Measurements from ENCODE around the gene AGBL1. TPM values are rescaled to one million over a fixed set of nuclear protein-coding genes. Genes with fewer than 3 reads are reported as not detected.

AGBL1 gene
- total RNA-seq, 1 experiment from 2014 or later: not detected

DNA sequence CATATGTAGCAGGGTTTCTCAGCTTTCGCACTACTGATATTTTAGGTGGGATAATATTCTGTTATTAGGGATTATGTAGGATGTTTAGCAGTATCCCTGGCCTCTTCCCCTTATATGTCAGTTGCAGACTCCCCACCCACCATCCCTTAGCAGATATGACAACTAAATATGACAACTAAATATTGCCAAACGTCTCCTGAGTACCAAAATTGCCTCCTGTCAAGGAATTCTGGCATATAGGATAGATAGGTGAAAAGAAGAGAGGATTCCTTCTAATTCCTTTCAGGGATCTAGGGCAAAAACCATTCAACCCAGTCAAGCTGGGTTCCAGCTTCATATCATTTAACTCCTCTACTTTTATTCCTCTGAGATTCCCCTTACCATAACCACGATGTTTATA is 759.8 kb downstream of the AGBL1 start:
- no TSS peak for BruUV-seq (replicated peaks)
- Histone ChIP-seq H3K27ac (ENCODE audit: low read depth, low read length, poor library complexity, severe bottlenecking) (no peak overlapping the region), H3K4me3 (ENCODE audit: low read depth, low read length, poor library complexity, severe bottlenecking) (no peak overlapping the region), H3K36me3 (ENCODE audit: insufficient read depth, low read length, poor library complexity, severe bottlenecking) (no peaks in the 10 kb centered on the region), H3K27me3 (replicated peaks; ENCODE audit: insufficient read depth, low read depth, low read length, poor library complexity) (no peaks in the 10 kb centered on the region), H3K9me3 (ENCODE audit: low read depth, low read length, poor library complexity, severe bottlenecking) (peaks cover 8% of the 10 kb centered on the region), H3K4me1 (ENCODE audit: insufficient read depth, low read length, poor library complexity, severe bottlenecking) (no peaks in the 10 kb centered on the region)
- no peak for TF ChIP-seq EZH2 (IDR thresholded peaks at IDR 0.05; ENCODE audit: borderline replicate concordance, low read depth, low read length, poor library complexity, severe bottlenecking)
- TF ChIP-seq, protein P1, sequence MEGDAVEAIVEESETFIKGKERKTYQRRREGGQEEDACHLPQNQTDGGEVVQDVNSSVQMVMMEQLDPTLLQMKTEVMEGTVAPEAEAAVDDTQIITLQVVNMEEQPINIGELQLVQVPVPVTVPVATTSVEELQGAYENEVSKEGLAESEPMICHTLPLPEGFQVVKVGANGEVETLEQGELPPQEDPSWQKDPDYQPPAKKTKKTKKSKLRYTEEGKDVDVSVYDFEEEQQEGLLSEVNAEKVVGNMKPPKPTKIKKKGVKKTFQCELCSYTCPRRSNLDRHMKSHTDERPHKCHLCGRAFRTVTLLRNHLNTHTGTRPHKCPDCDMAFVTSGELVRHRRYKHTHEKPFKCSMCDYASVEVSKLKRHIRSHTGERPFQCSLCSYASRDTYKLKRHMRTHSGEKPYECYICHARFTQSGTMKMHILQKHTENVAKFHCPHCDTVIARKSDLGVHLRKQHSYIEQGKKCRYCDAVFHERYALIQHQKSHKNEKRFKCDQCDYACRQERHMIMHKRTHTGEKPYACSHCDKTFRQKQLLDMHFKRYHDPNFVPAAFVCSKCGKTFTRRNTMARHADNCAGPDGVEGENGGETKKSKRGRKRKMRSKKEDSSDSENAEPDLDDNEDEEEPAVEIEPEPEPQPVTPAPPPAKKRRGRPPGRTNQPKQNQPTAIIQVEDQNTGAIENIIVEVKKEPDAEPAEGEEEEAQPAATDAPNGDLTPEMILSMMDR (conservative IDR thresholded peaks at IDR 0.05; ENCODE audit: low read depth, low read length): no peak
- DNase-seq (ENCODE audit: low spot score): no peak
- intact Hi-C loops (cut with micrococcal nuclease; ENCODE audit: unreplicated experiment): no loop called here
- CTCF ChIA-PET: no interaction called here
- POLR2A ChIA-PET (ENCODE audit: low non-redundant PET): no interaction called here

DNA sequence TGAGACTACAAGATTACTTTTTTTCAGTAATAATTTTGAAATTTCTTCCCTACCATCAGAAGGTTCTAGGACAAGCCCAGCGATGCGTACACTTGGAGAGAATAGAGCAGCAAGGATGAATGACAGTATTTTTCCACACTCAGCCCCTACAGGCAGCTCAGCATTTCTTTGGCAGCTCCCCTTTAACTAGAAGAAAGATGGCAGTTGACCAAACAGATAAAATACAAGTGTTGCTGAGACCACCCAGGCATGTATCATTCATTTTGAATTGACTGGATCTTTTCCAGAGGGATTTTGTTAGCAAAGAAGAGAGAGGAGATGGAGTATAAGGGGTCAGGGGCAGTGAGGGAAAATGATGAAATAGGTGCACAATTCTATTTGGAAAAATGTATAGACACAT is 761.3 kb downstream of the AGBL1 start:
- DNase-seq (ENCODE audit: low spot score): no peak
- CTCF ChIA-PET: no interaction called here
- Histone ChIP-seq H3K36me3 (ENCODE audit: insufficient read depth, low read length, poor library complexity, severe bottlenecking) (no peaks in the 10 kb centered on the region), H3K4me3 (ENCODE audit: low read depth, low read length, poor library complexity, severe bottlenecking) (no peak overlapping the region), H3K4me1 (ENCODE audit: insufficient read depth, low read length, poor library complexity, severe bottlenecking) (no peaks in the 10 kb centered on the region), H3K9me3 (ENCODE audit: low read depth, low read length, poor library complexity, severe bottlenecking) (peaks cover 10% of the 10 kb centered on the region), H3K27me3 (replicated peaks; ENCODE audit: insufficient read depth, low read depth, low read length, poor library complexity) (no peaks in the 10 kb centered on the region), H3K27ac (ENCODE audit: low read depth, low read length, poor library complexity, severe bottlenecking) (no peak overlapping the region)
- no peak for TF ChIP-seq EZH2 (IDR thresholded peaks at IDR 0.05; ENCODE audit: borderline replicate concordance, low read depth, low read length, poor library complexity, severe bottlenecking)
- TF ChIP-seq, protein P1 (conservative IDR thresholded peaks at IDR 0.05; ENCODE audit: low read depth, low read length): no peak
- POLR2A ChIA-PET (ENCODE audit: low non-redundant PET): no interaction called here
- intact Hi-C loops (cut with micrococcal nuclease; ENCODE audit: unreplicated experiment): no loop called here
- BruUV-seq (replicated peaks): no TSS peak

DNA sequence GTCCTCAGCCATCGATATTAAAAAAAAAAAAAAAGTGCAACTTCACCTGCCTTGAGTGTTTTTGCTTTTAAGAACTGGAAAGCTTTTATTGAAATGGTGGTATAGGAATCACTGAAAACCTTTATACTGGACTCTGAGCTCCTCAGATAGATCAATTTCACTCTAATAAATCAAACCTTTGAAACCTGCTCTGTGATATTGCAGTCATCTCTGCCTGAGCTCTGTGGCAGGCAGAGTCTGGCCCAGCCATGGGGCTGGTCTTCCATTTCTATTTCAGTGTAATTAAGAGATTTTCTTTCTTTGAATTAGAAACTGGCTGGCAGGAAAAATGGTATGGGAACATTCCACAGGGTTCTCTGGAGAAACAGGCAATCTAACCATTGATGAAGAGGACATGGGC is 762.5 kb downstream of the AGBL1 start:
- DNase-seq (ENCODE audit: low spot score): no peak

More for the DNA sequence above, 762.5 kb downstream of the AGBL1 start:
- Histone ChIP-seq H3K27ac (ENCODE audit: low read depth, low read length, poor library complexity, severe bottlenecking) (no peak overlapping the region), H3K4me1 (ENCODE audit: insufficient read depth, low read length, poor library complexity, severe bottlenecking) (no peaks in the 10 kb centered on the region), H3K4me3 (ENCODE audit: low read depth, low read length, poor library complexity, severe bottlenecking) (no peak overlapping the region), H3K36me3 (ENCODE audit: insufficient read depth, low read length, poor library complexity, severe bottlenecking) (no peaks in the 10 kb centered on the region), H3K9me3 (ENCODE audit: low read depth, low read length, poor library complexity, severe bottlenecking) (peaks cover 12% of the 10 kb centered on the region), H3K27me3 (replicated peaks; ENCODE audit: insufficient read depth, low read depth, low read length, poor library complexity) (no peaks in the 10 kb centered on the region)
- no TSS peak for BruUV-seq (replicated peaks)
- ChIA-PET POLR2A (ENCODE audit: low non-redundant PET) (no interaction called here), CTCF (no interaction called here)
- TF ChIP-seq, protein P1 (conservative IDR thresholded peaks at IDR 0.05; ENCODE audit: low read depth, low read length): no peak
- no peak for TF ChIP-seq EZH2 (IDR thresholded peaks at IDR 0.05; ENCODE audit: borderline replicate concordance, low read depth, low read length, poor library complexity, severe bottlenecking)
- intact Hi-C loops (cut with micrococcal nuclease; ENCODE audit: unreplicated experiment): no loop called here
